ENCODE data around the gene ADCY9.

Gene ADCY9

DNA sequence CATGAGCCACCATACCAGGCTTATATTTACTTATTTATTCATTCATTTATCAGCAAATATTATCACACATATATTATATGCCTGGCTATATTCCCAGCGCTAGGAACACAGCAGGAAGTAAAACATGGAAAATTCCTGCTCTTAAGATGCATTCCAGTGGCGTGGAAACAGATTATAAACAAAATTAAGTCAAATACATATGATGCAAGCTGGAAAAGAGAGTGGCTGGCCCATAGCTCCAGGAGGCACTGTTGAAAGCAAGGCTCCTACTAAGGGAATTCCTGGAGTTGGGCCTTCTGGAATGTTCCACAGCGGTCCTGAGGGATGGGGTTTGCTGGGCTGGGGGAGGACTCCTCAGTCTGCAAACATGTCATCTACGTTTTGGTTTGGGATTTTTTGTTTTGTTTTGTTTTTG lies 18.4 kb downstream of the ADCY9 start:
- H3K27me3 ChIP-seq (ENCODE audit: control insufficient read depth in 5 of 5, insufficient read depth in 4 of 5, low read length in 5 of 5), result no peaks in the 10 kb centered on the region
- H3K4me3 ChIP-seq (ENCODE audit: low read depth in 1 of 5, low read length in 5 of 5), result no peak overlapping the region
- peaks cover 0 to 14% (median 13%) of the 10 kb centered on the region in 5 donors for H3K4me1 ChIP-seq (ENCODE audit: control insufficient read depth in 5 of 5, insufficient read depth in 5 of 5, low read length in 5 of 5)
- H3K27ac ChIP-seq (ENCODE audit: low read depth, low read length), result no peak overlapping the region
- no peaks in the 10 kb centered on the region for H3K9me3 ChIP-seq (ENCODE audit: control insufficient read depth in 5 of 5, low read length in 5 of 5)
- no peak overlapping the region for H3K9ac ChIP-seq (ENCODE audit: low read length in 5 of 5)
- no peaks in the 10 kb centered on the region for H3K36me3 ChIP-seq (ENCODE audit: control insufficient read depth in 5 of 5, insufficient read depth in 5 of 5, low read length in 5 of 5)

- H3K4me1 ChIP-seq (ENCODE audit: control insufficient read depth in 5 of 5, insufficient read depth in 5 of 5, low read length in 5 of 5), result peaks cover under 1 to 10% (median 9%) of the 10 kb centered on the region in 5 donors
- peaks cover 0 to 10% (median 2%) of the 10 kb centered on the region in 5 donors for H3K27me3 ChIP-seq (ENCODE audit: control insufficient read depth in 5 of 5, insufficient read depth in 4 of 5, low read length in 5 of 5)
- no peak overlapping the region for H3K27ac ChIP-seq (ENCODE audit: low read depth, low read length)
- H3K9ac ChIP-seq (ENCODE audit: low read length in 5 of 5), result no peak overlapping the region
- H3K4me3 ChIP-seq (ENCODE audit: low read depth in 1 of 5, low read length in 5 of 5), result no peak overlapping the region
- no peaks in the 10 kb centered on the region for H3K9me3 ChIP-seq (ENCODE audit: control insufficient read depth in 5 of 5, low read length in 5 of 5)
- H3K36me3 ChIP-seq (ENCODE audit: control insufficient read depth in 5 of 5, insufficient read depth in 5 of 5, low read length in 5 of 5), result no peaks in the 10 kb centered on the region
Measured at GRCh38 chr16:4096509-4096908, 19.7 kb downstream of the ADCY9 start.

GRCh38 chr16:4094127-4094773 lies 22.0 kb downstream of the ADCY9 start:
- no peak overlapping the region for H3K4me3 ChIP-seq (ENCODE audit: low read depth in 1 of 5, low read length in 5 of 5)
- no peaks in the 10 kb centered on the region for H3K9me3 ChIP-seq (ENCODE audit: control insufficient read depth in 5 of 5, low read length in 5 of 5)
- H3K27ac ChIP-seq (ENCODE audit: low read depth, low read length), result no peak overlapping the region
- no peak overlapping the region for H3K9ac ChIP-seq (ENCODE audit: low read length in 5 of 5)
- peaks cover 2 to 11% (median 5%) of the 10 kb centered on the region in 5 donors for H3K27me3 ChIP-seq (ENCODE audit: control insufficient read depth in 5 of 5, insufficient read depth in 4 of 5, low read length in 5 of 5)
- H3K4me1 ChIP-seq (ENCODE audit: control insufficient read depth in 5 of 5, insufficient read depth in 5 of 5, low read length in 5 of 5), result peaks cover 2 to 21% (median 18%) of the 10 kb centered on the region in 5 donors
- H3K36me3 ChIP-seq (ENCODE audit: control insufficient read depth in 5 of 5, insufficient read depth in 5 of 5, low read length in 5 of 5), result no peaks in the 10 kb centered on the region

DNA sequence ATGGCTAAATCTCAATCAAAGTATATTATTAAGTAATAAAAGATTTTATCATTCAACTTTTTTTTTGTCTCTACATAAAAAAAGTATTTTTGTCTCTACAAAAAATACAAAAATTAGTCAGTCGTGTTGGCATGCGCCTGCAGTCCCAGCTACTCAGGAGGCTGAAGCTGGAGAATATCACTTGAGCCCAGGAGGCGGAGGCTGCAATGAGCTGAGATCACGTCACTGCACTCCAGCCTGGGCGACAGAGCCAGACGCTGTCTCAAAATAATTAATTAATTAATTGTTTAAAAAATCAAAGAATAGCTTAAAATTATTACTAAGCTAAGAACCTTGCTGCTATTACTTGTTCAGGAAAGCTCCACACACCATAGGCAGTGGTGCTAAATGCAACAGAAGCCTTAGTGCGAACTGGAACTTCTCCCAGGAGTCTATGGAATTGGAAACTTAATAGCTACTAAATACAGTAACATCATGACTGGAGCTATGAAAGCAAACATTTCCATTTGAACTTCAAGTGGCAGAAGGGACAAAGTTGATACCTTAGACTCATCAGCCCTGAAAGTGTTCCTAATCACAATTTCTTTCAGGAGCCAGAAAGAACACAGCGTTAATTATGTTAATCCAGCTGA lies 22.6 kb downstream of the ADCY9 start:
- peaks cover 2 to 21% (median 18%) of the 10 kb centered on the region in 5 donors for H3K4me1 ChIP-seq (ENCODE audit: control insufficient read depth in 5 of 5, insufficient read depth in 5 of 5, low read length in 5 of 5)
- H3K27ac ChIP-seq (ENCODE audit: low read depth, low read length), result no peak overlapping the region
- H3K9me3 ChIP-seq (ENCODE audit: control insufficient read depth in 5 of 5, low read length in 5 of 5), result no peaks in the 10 kb centered on the region
- no peaks in the 10 kb centered on the region for H3K36me3 ChIP-seq (ENCODE audit: control insufficient read depth in 5 of 5, insufficient read depth in 5 of 5, low read length in 5 of 5)
- no peak overlapping the region for H3K4me3 ChIP-seq (ENCODE audit: low read depth in 1 of 5, low read length in 5 of 5)
- H3K27me3 ChIP-seq (ENCODE audit: control insufficient read depth in 5 of 5, insufficient read depth in 4 of 5, low read length in 5 of 5), result peaks cover 2 to 11% (median 5%) of the 10 kb centered on the region in 5 donors
- H3K9ac ChIP-seq (ENCODE audit: low read length in 5 of 5), result no peak overlapping the region

DNA sequence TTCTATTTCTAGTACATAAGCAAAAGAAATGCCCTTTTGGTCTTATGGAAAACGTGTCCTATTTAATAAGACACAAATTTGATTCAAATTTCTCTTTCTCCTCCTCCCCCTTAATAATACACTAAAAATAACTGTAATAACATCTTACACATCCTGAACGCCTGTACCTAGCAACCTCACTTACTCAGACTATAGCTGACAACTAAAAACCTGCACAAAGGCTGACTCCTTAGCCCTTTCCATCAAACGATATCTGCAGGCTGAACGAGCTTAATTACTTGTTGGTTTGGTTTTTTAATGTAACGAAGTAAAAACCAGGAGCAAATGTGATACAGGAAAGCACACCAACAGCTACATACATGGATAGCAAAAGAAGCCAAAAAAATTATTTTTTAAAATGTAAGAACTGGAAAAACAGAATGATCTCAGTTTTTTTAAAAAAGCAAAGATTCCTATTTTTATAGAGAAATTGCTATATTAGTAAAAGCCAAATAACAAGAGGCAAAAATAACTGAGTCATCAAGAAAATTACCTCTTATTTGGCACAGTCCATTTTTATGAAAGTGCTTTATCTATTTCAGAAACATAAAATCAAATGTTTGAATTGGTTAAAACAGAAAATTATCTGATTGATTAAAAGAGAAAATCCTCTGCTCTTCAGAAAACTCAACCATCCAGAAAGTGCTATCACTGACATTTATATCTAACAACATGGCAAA lies 23.5 kb downstream of the ADCY9 start:
- Histone ChIP-seq H3K4me3 (ENCODE audit: low read depth in 1 of 5, low read length in 5 of 5) (no peak overlapping the region), H3K9ac (ENCODE audit: low read length in 5 of 5) (no peak overlapping the region), H3K4me1 (ENCODE audit: control insufficient read depth in 5 of 5, insufficient read depth in 5 of 5, low read length in 5 of 5) (peaks cover 2 to 23% (median 15%) of the 10 kb centered on the region in 5 donors), H3K36me3 (ENCODE audit: control insufficient read depth in 5 of 5, insufficient read depth in 5 of 5, low read length in 5 of 5) (no peaks in the 10 kb centered on the region), H3K27me3 (ENCODE audit: control insufficient read depth in 5 of 5, insufficient read depth in 4 of 5, low read length in 5 of 5) (peaks cover 2 to 11% (median 5%) of the 10 kb centered on the region in 5 donors), H3K9me3 (ENCODE audit: control insufficient read depth in 5 of 5, low read length in 5 of 5) (no peaks in the 10 kb centered on the region), H3K27ac (ENCODE audit: low read depth, low read length) (no peak overlapping the region)

DNA sequence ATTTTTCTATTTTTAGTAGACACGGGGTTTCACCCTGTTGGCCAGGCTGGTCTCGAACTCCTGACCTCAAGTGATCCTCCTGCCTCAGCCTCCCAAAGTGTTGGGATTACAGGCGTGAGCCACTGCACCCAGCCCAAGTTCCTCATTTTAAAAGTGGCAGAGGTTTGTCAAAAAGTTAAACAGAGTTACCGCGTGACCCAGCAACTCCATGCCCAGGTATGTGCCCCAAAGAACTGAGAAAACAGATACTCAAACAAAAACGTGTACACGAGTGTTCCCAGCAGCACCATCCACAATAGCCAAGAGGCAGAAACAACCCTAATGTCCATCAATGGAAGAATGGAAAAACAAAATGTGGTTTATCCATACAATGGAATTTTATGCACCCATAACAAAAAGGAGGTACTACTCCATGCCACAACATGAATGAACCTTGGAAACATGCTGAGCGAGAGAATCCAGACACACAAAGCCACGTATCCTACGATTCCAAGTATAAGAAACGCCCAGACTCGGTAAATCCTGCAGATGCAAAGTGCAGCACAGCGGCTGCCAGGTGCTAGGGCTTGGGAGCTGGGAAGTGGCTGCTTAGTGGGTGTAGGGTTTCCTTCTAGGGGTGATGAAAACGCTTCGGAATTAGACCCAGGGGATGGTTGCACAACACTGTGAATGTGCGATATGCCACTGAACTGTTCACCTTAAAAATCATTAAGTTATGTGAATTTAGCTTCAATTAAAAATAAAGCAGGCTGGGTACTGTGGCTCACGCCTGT lies 24.8 kb downstream of the ADCY9 start:
- Histone ChIP-seq H3K27me3 (ENCODE audit: control insufficient read depth in 5 of 5, insufficient read depth in 4 of 5, low read length in 5 of 5) (peaks cover 2 to 11% (median 5%) of the 10 kb centered on the region in 5 donors), H3K36me3 (ENCODE audit: control insufficient read depth in 5 of 5, insufficient read depth in 5 of 5, low read length in 5 of 5) (no peaks in the 10 kb centered on the region), H3K4me3 (ENCODE audit: low read depth in 1 of 5, low read length in 5 of 5) (no peak overlapping the region), H3K9me3 (ENCODE audit: control insufficient read depth in 5 of 5, low read length in 5 of 5) (no peaks in the 10 kb centered on the region), H3K9ac (ENCODE audit: low read length in 5 of 5) (no peak overlapping the region), H3K27ac (ENCODE audit: low read depth, low read length) (no peak overlapping the region), H3K4me1 (ENCODE audit: control insufficient read depth in 5 of 5, insufficient read depth in 5 of 5, low read length in 5 of 5) (peaks cover 2 to 25% (median 15%) of the 10 kb centered on the region in 5 donors)

GRCh38 chr16:4090351-4090851 lies 25.8 kb downstream of the ADCY9 start:
- Histone ChIP-seq H3K9ac (ENCODE audit: low read length in 5 of 5) (peak overlapping the region in 1 of 5 donors; percentile 2), H3K4me3 (ENCODE audit: low read depth in 1 of 5, low read length in 5 of 5) (no peak overlapping the region), H3K9me3 (ENCODE audit: control insufficient read depth in 5 of 5, low read length in 5 of 5) (no peaks in the 10 kb centered on the region), H3K27me3 (ENCODE audit: control insufficient read depth in 5 of 5, insufficient read depth in 4 of 5, low read length in 5 of 5) (peaks cover 2 to 11% (median 5%) of the 10 kb centered on the region in 5 donors), H3K27ac (ENCODE audit: low read depth, low read length) (no peak overlapping the region), H3K4me1 (ENCODE audit: control insufficient read depth in 5 of 5, insufficient read depth in 5 of 5, low read length in 5 of 5) (peaks cover 2 to 23% (median 15%) of the 10 kb centered on the region in 5 donors), H3K36me3 (ENCODE audit: control insufficient read depth in 5 of 5, insufficient read depth in 5 of 5, low read length in 5 of 5) (peaks cover 0 to 1% (median 0%) of the 10 kb centered on the region in 5 donors)

DNA sequence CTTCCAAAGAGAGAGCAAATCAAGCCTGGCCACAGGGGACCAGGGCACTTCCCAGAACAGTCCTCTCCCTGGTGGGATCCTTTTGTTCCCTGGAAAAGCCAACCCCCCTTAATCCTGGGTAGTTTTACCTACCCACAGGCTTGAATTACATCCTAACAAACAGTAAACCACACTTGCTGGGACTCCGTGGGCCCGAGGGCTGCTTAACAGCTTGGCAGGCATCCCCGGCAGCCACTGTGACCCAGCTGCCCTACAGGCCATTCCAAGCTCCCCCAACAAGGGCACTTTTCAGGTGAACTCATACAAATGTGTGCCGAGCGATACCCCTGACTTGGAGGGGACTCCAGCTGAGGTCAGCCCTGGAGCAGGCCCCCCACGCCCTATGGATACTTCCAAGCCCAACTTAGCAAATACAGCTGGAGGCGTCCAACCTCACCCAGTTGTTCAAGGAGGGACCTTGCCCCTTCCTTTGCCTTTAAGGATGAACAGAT lies 26.4 kb downstream of the ADCY9 start:
- H3K9ac ChIP-seq (ENCODE audit: low read length in 5 of 5), result no peak overlapping the region
- peaks cover 0 to 3% (median 0%) of the 10 kb centered on the region in 5 donors for H3K36me3 ChIP-seq (ENCODE audit: control insufficient read depth in 5 of 5, insufficient read depth in 5 of 5, low read length in 5 of 5)
- H3K27ac ChIP-seq (ENCODE audit: low read depth, low read length), result no peak overlapping the region
- H3K4me1 ChIP-seq (ENCODE audit: control insufficient read depth in 5 of 5, insufficient read depth in 5 of 5, low read length in 5 of 5), result peaks cover 2 to 23% (median 15%) of the 10 kb centered on the region in 5 donors
- peaks cover 2 to 11% (median 5%) of the 10 kb centered on the region in 5 donors for H3K27me3 ChIP-seq (ENCODE audit: control insufficient read depth in 5 of 5, insufficient read depth in 4 of 5, low read length in 5 of 5)
- no peak overlapping the region for H3K4me3 ChIP-seq (ENCODE audit: low read depth in 1 of 5, low read length in 5 of 5)
- H3K9me3 ChIP-seq (ENCODE audit: control insufficient read depth in 5 of 5, low read length in 5 of 5), result no peaks in the 10 kb centered on the region

GRCh38 chr16:4089251-4089810 lies 26.9 kb downstream of the ADCY9 start:
- peaks cover 0 to 3% (median 0%) of the 10 kb centered on the region in 5 donors for H3K36me3 ChIP-seq (ENCODE audit: control insufficient read depth in 5 of 5, insufficient read depth in 5 of 5, low read length in 5 of 5)
- peaks cover 2 to 23% (median 15%) of the 10 kb centered on the region in 5 donors for H3K4me1 ChIP-seq (ENCODE audit: control insufficient read depth in 5 of 5, insufficient read depth in 5 of 5, low read length in 5 of 5)
- no peak overlapping the region for H3K27ac ChIP-seq (ENCODE audit: low read depth, low read length)

More at GRCh38 chr16:4089251-4089810, 26.9 kb downstream of the ADCY9 start:
- Histone ChIP-seq H3K27me3 (ENCODE audit: control insufficient read depth in 5 of 5, insufficient read depth in 4 of 5, low read length in 5 of 5) (peaks cover 2 to 11% (median 5%) of the 10 kb centered on the region in 5 donors), H3K4me3 (ENCODE audit: low read depth in 1 of 5, low read length in 5 of 5) (no peak overlapping the region), H3K9ac (ENCODE audit: low read length in 5 of 5) (no peak overlapping the region), H3K9me3 (ENCODE audit: control insufficient read depth in 5 of 5, low read length in 5 of 5) (no peaks in the 10 kb centered on the region)

All from subcutaneous abdominal adipose tissue (tissue), 5 donors.